ENCODE measurements around the gene LAMC2. TPM values are rescaled to one million over a fixed set of nuclear protein-coding genes. Genes with fewer than 3 reads are reported as not detected.
A peak's percentile ranks its signal among the peaks of the same experiment; 100 is the strongest.

The LAMC2 gene
- total and polyA plus RNA-seq, 2 experiments from 2014 or later = 1.9 to 2.7 TPM

DNA sequence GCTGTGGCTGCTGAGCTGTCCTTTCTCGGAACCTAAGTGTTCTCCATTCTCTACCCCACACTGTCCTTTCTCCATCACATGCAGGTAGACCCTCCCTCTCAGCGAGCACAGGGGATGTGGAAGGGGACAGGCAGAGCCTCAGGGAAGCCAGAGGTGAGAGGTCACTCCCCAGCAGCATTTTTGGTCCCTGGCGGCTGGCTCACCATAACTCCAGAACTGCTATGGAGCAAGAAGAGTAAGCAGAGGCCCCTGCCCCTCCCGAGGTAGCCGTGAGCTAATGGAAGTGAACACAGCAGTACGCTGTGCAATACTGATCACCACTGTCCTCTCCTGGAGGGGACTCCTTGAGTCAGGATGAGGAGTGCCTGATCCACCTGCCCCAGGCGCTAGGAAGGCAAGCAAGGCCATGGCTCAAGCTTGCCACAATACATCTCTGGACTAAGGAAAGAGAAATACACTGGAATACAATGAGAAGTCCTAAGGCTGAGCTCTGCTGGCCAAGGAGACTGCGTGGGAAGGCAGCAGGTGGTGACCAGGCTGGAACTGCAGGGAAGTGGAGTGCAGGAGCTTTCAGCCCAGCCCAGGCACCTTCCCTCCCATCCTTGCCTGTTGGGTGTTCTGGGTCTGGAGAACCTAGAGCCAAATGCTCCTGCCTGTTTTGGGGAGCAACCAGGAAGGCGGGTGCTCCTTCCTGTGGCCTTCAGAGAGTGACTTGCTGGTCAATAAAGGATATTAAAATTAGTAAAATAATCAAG, 96.2 kb downstream of the LAMC2 start:
- Histone ChIP-seq H2AFZ (no peak overlapping the region), H3K36me3 (ENCODE audit: low read depth) (no peaks in the 10 kb centered on the region), H3K79me2 (ENCODE audit: insufficient read depth) (no peaks in the 10 kb centered on the region), H3K27me3 (replicated peaks; ENCODE audit: insufficient read depth) (no peaks in the 10 kb centered on the region), H3K4me3 (no peak overlapping the region), H3K9ac (0 out of 2 replicates have a peak overlapping the region, but pooled peaks have one; percentile 10), H3F3A (ENCODE audit: insufficient read depth) (peaks cover 39% of the 10 kb centered on the region), H3K4me1 (ENCODE audit: insufficient read depth) (peaks cover 53% of the 10 kb centered on the region), H3K9me2 (ENCODE audit: insufficient read depth) (no peaks in the 10 kb centered on the region), H3K9me3 (ENCODE audit: low read depth) (no peaks in the 10 kb centered on the region), H4K20me1 (ENCODE audit: insufficient read depth) (no peaks in the 10 kb centered on the region), H3K4me2 (ENCODE audit: unreplicated experiment) (no peak overlapping the region), H3K27ac (peak overlapping the region; percentile 99; the same call in 1 of the 2 replicates)
- in situ Hi-C loops (cut with MboI) = no loop called here
- DNase-seq = no peak
- WGBS, 2 experiments (ENCODE audit: low coverage in 1 of 2, low lambda C conversion rate in 2 of 2, missing lambda C conversion rate in 2 of 2) = 87 to 91% methylated on average over 9 of the region's 9 CpGs
- TF ChIP-seq EZH2phosphoT487 (IDR thresholded peaks at IDR 0.05; ENCODE audit: insufficient read depth, low read depth) (no peak), EZH2 (IDR thresholded peaks at IDR 0.05; ENCODE audit: insufficient read depth, poor library complexity, severe bottlenecking) (no peak)

- no peak overlapping the region for H3K27ac ChIP-seq
- H3K9ac ChIP-seq = no peak overlapping the region
Observed at GRCh38 chr1:183283286-183283685, 97.2 kb downstream of the LAMC2 start.

GRCh38 chr1:183284086-183284485, 98.0 kb downstream of the LAMC2 start:
- WGBS, 2 experiments (ENCODE audit: low coverage in 1 of 2, low lambda C conversion rate in 2 of 2, missing lambda C conversion rate in 2 of 2) = 94 to 100% methylated on average over 4 to 5 of the region's 5 CpGs
- no peaks in the 10 kb centered on the region for H4K20me1 ChIP-seq (ENCODE audit: insufficient read depth)
- H2AFZ ChIP-seq = no peak overlapping the region
- no peaks in the 10 kb centered on the region for H3K27me3 ChIP-seq (replicated peaks; ENCODE audit: insufficient read depth)
- no peaks in the 10 kb centered on the region for H3K36me3 ChIP-seq (ENCODE audit: low read depth)
- peaks cover 22% of the 10 kb centered on the region for H3F3A ChIP-seq (ENCODE audit: insufficient read depth)
- no peak for DNase-seq
- no peaks in the 10 kb centered on the region for H3K9me2 ChIP-seq (ENCODE audit: insufficient read depth)
- peaks cover 35% of the 10 kb centered on the region for H3K4me1 ChIP-seq (ENCODE audit: insufficient read depth)
- H3K4me3 ChIP-seq = no peak overlapping the region
- H3K9ac ChIP-seq = no peak overlapping the region
- in situ Hi-C loops (cut with MboI) = no loop called here
- no peak overlapping the region for H3K4me2 ChIP-seq (ENCODE audit: unreplicated experiment)
- H3K27ac ChIP-seq = no peak overlapping the region
- H3K79me2 ChIP-seq (ENCODE audit: insufficient read depth) = no peaks in the 10 kb centered on the region
- no peak for TF ChIP-seq EZH2phosphoT487 (IDR thresholded peaks at IDR 0.05; ENCODE audit: insufficient read depth, low read depth)
- no peak for TF ChIP-seq EZH2 (IDR thresholded peaks at IDR 0.05; ENCODE audit: insufficient read depth, poor library complexity, severe bottlenecking)
- H3K9me3 ChIP-seq (ENCODE audit: low read depth) = no peaks in the 10 kb centered on the region

More at GRCh38 chr1:183283286-183283685, 97.2 kb downstream of the LAMC2 start:
- Histone ChIP-seq H4K20me1 (ENCODE audit: insufficient read depth) (no peaks in the 10 kb centered on the region), H2AFZ (no peak overlapping the region), H3K27me3 (replicated peaks; ENCODE audit: insufficient read depth) (no peaks in the 10 kb centered on the region), H3K9me2 (ENCODE audit: insufficient read depth) (no peaks in the 10 kb centered on the region), H3K4me3 (no peak overlapping the region), H3K4me1 (ENCODE audit: insufficient read depth) (peaks cover 43% of the 10 kb centered on the region), H3F3A (ENCODE audit: insufficient read depth) (peaks cover 30% of the 10 kb centered on the region), H3K36me3 (ENCODE audit: low read depth) (no peaks in the 10 kb centered on the region), H3K79me2 (ENCODE audit: insufficient read depth) (no peaks in the 10 kb centered on the region), H3K9me3 (ENCODE audit: low read depth) (no peaks in the 10 kb centered on the region), H3K4me2 (ENCODE audit: unreplicated experiment) (no peak overlapping the region)
- 89 to 97% methylated on average over 5 of the region's 5 CpGs for WGBS, 2 experiments (ENCODE audit: low coverage in 1 of 2, low lambda C conversion rate in 2 of 2, missing lambda C conversion rate in 2 of 2)
- no peak for TF ChIP-seq EZH2 (IDR thresholded peaks at IDR 0.05; ENCODE audit: insufficient read depth, poor library complexity, severe bottlenecking)
- no peak for TF ChIP-seq EZH2phosphoT487 (IDR thresholded peaks at IDR 0.05; ENCODE audit: insufficient read depth, low read depth)
- no peak for DNase-seq
- in situ Hi-C loops (cut with MboI) = no loop called here

GRCh38 chr1:183285256-183285655, 99.2 kb downstream of the LAMC2 start:
- DNase-seq = no peak
- no peaks in the 10 kb centered on the region for H3K9me3 ChIP-seq (ENCODE audit: low read depth)
- peaks cover 23% of the 10 kb centered on the region for H3K4me1 ChIP-seq (ENCODE audit: insufficient read depth)
- in situ Hi-C loops (cut with MboI) = no loop called here
- H3K9me2 ChIP-seq (ENCODE audit: insufficient read depth) = no peaks in the 10 kb centered on the region
- H3K4me2 ChIP-seq (ENCODE audit: unreplicated experiment) = no peak overlapping the region
- TF ChIP-seq EZH2 (IDR thresholded peaks at IDR 0.05; ENCODE audit: insufficient read depth, poor library complexity, severe bottlenecking) = no peak
- TF ChIP-seq EZH2phosphoT487 (IDR thresholded peaks at IDR 0.05; ENCODE audit: insufficient read depth, low read depth) = no peak
- no peak overlapping the region for H2AFZ ChIP-seq
- H3K79me2 ChIP-seq (ENCODE audit: insufficient read depth) = no peaks in the 10 kb centered on the region
- H3F3A ChIP-seq (ENCODE audit: insufficient read depth) = peaks cover 11% of the 10 kb centered on the region
- 100% methylated on average over 1 of the region's 1 CpG for WGBS, 2 experiments (ENCODE audit: low coverage in 1 of 2, low lambda C conversion rate in 2 of 2, missing lambda C conversion rate in 2 of 2)
- H3K36me3 ChIP-seq (ENCODE audit: low read depth) = no peaks in the 10 kb centered on the region
- H3K9ac ChIP-seq = no peak overlapping the region
- no peak overlapping the region for H3K4me3 ChIP-seq
- H3K27ac ChIP-seq = no peak overlapping the region
- H4K20me1 ChIP-seq (ENCODE audit: insufficient read depth) = no peaks in the 10 kb centered on the region
- no peaks in the 10 kb centered on the region for H3K27me3 ChIP-seq (replicated peaks; ENCODE audit: insufficient read depth)
